Measurements from ENCODE around the gene PLK2.

GRCh38 chr5:58498340-58498942 lies 38.6 kb upstream of the PLK2 start:
- TF ChIP-seq POLR2AphosphoS5 (IDR thresholded peaks at IDR 0.05; ENCODE audit: borderline replicate concordance, low read depth, low read length) (no peak), EZH2 (IDR thresholded peaks at IDR 0.05) (no peak)

Data from SK-N-MC (cell line).